Measurements from ENCODE around the gene BRS3.
"Not testable (repeated sequence)": the region's sequence is repeated elsewhere in the genome, so short reads cannot be mapped to it uniquely, and the experiment has no call there.

BRS3 gene

DNA sequence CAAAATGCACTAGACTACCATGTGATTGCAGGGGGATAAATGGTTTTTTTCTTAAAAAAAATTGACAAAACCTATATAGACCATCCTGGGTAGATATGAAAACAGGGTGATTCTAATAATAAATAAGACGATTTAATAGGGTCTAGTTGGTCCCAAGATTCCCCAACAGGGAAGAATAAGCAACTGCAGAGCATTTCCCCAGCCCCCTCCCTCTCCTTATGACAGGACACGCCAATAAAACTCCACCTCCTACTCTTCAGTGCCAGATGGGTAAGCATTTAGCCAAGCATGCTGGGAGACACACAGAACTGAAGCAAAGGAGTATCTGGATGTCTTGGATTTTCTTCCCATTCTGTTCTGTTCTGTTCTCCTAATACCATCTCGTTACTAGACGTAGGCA lies at the start of gene BRS3:
Gene BRS3 (plus strand): TSS at position 301 of the 400 bp plus-strand sequence. CDS start 168 bp downstream, outside the sequence.
- no peaks in the 10 kb centered on the region for H3K79me2 ChIP-seq (ENCODE audit: control insufficient read depth, low read length)
- H3K9me3 ChIP-seq (ENCODE audit: control insufficient read depth, insufficient read depth, low read length) = no peaks in the 10 kb centered on the region
- TF ChIP-seq EZH2phosphoT487 (IDR thresholded peaks at IDR 0.05; ENCODE audit: borderline replicate concordance, low read length) = no peak
- TF ChIP-seq, protein P1, sequence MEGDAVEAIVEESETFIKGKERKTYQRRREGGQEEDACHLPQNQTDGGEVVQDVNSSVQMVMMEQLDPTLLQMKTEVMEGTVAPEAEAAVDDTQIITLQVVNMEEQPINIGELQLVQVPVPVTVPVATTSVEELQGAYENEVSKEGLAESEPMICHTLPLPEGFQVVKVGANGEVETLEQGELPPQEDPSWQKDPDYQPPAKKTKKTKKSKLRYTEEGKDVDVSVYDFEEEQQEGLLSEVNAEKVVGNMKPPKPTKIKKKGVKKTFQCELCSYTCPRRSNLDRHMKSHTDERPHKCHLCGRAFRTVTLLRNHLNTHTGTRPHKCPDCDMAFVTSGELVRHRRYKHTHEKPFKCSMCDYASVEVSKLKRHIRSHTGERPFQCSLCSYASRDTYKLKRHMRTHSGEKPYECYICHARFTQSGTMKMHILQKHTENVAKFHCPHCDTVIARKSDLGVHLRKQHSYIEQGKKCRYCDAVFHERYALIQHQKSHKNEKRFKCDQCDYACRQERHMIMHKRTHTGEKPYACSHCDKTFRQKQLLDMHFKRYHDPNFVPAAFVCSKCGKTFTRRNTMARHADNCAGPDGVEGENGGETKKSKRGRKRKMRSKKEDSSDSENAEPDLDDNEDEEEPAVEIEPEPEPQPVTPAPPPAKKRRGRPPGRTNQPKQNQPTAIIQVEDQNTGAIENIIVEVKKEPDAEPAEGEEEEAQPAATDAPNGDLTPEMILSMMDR (IDR thresholded peaks at IDR 0.05; ENCODE audit: low read depth, low read length, poor library complexity, severe bottlenecking) = no peak
- no peak within 1 kb of the TSS for H3K4me3 ChIP-seq (ENCODE audit: low read length)
- H3K36me3 ChIP-seq (ENCODE audit: control insufficient read depth, low read length) = no peaks in the 10 kb centered on the region
- no peak within 1 kb of the TSS for H3K4me2 ChIP-seq (ENCODE audit: low read length)
- H3K9me2 ChIP-seq (replicated peaks; ENCODE audit: control insufficient read depth, low read length) = no peaks in the 10 kb centered on the region
- H3K27ac ChIP-seq (ENCODE audit: low read depth, low read length) = no peak within 1 kb of the TSS
- H3K27me3 ChIP-seq (ENCODE audit: control insufficient read depth, low read length) = peaks cover 3% of the 10 kb centered on the region; the same call in 1 of the 2 replicates
- no peaks in the 10 kb centered on the region for H4K20me1 ChIP-seq (ENCODE audit: control insufficient read depth, insufficient read depth, low read depth, low read length)
- peaks cover 6% of the 10 kb centered on the region for H3K4me1 ChIP-seq (ENCODE audit: control insufficient read depth, low read length)
- no peaks in the 10 kb centered on the region for H3F3A ChIP-seq (ENCODE audit: control insufficient read depth, insufficient read depth)

DNA sequence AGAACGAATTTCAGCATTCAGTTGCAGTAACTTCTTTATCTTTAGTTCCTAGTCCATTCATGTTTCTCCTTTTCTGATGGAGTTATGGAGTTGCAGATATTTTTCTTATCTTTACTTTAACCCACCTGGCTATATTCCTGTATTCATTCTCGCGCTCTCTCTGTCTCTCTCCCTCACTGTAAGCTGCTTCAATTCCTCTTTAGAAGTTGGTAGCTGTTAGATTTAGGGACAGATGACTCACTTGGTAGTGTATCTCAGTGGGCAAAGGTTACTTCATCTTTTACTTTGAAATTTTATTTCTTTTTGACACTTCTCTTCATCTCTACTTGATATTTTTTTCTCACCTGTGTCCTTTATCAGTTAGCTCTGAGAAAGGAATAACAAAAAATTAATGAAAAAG lies 49.6 kb upstream of the BRS3 start:
- no peaks in the 10 kb centered on the region for H4K20me1 ChIP-seq (ENCODE audit: control insufficient read depth, insufficient read depth, low read depth, low read length)
- TF ChIP-seq EZH2phosphoT487 (IDR thresholded peaks at IDR 0.05; ENCODE audit: borderline replicate concordance, low read length) = no peak
- no peaks in the 10 kb centered on the region for H3K36me3 ChIP-seq (ENCODE audit: control insufficient read depth, low read length)
- no peak overlapping the region for H3K27ac ChIP-seq (ENCODE audit: low read depth, low read length)
- no peaks in the 10 kb centered on the region for H3K4me1 ChIP-seq (ENCODE audit: control insufficient read depth, low read length)
- H3K79me2 ChIP-seq (ENCODE audit: control insufficient read depth, low read length) = no peaks in the 10 kb centered on the region
- no peak overlapping the region for H3K4me3 ChIP-seq (ENCODE audit: low read length)
- no peaks in the 10 kb centered on the region for H3K9me2 ChIP-seq (replicated peaks; ENCODE audit: control insufficient read depth, low read length)
- H3K9me3 ChIP-seq (ENCODE audit: control insufficient read depth, insufficient read depth, low read length) = no peaks in the 10 kb centered on the region
- H3K4me2 ChIP-seq (ENCODE audit: low read length) = no peak overlapping the region
- H3F3A ChIP-seq (ENCODE audit: control insufficient read depth, insufficient read depth) = no peaks in the 10 kb centered on the region
- no peaks in the 10 kb centered on the region for H3K27me3 ChIP-seq (ENCODE audit: control insufficient read depth, low read length)

DNA sequence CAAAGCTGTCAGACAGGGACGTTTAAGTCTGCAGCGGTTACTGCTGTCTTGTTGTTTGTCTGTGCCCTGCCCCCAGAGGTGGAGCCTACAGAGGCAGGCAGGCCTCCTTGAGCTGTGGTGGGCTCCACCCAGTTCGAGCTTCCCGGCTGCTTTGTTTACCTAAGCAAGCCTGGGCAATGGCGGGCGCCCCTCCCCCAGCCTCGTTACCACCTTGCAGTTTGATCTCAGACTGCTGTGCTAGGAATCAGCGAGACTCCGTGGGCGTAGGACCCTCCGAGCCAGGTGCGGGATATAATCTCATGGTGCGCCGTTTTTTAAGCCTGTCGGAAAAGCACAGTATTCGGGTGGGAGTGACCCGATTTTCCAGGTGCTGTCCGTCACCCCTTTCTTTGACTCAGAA lies 42.1 kb upstream of the BRS3 start:
- H3F3A ChIP-seq (ENCODE audit: control insufficient read depth, insufficient read depth); H3K4me2 ChIP-seq (ENCODE audit: low read length); H3K27ac ChIP-seq (ENCODE audit: low read depth, low read length); H4K20me1 ChIP-seq (ENCODE audit: control insufficient read depth, insufficient read depth, low read depth, low read length); H3K36me3 ChIP-seq (ENCODE audit: control insufficient read depth, low read length); H3K27me3 ChIP-seq (ENCODE audit: control insufficient read depth, low read length); H3K79me2 ChIP-seq (ENCODE audit: control insufficient read depth, low read length); H3K4me3 ChIP-seq (ENCODE audit: low read length); H3K9me3 ChIP-seq (ENCODE audit: control insufficient read depth, insufficient read depth, low read length); H3K9me2 ChIP-seq (replicated peaks; ENCODE audit: control insufficient read depth, low read length); H3K4me1 ChIP-seq (ENCODE audit: control insufficient read depth, low read length): not testable (repeated sequence)

DNA sequence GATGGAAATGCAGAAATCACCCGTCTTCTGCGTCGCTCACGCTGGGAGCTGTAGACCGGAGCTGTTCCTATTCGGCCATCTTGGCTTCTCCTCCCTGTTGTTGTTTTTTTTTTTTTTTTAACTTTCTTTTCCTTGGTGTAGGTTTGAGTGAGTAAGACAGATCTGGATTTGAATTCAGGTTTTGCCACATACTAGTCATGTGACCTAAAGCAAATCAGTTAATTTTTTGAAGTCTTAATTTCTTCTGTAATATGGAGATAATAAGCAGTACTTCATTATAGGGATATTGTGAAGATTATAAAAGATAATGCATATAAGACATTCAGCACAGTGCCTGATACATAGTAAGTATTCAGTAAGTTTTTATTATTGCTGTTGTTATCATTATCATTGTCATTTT lies 41.5 kb upstream of the BRS3 start:
- Histone ChIP-seq H3K79me2 (ENCODE audit: control insufficient read depth, low read length) (no peaks in the 10 kb centered on the region), H3F3A (ENCODE audit: control insufficient read depth, insufficient read depth) (no peaks in the 10 kb centered on the region), H3K27me3 (ENCODE audit: control insufficient read depth, low read length) (no peaks in the 10 kb centered on the region), H3K4me3 (ENCODE audit: low read length) (no peak overlapping the region), H3K9me2 (replicated peaks; ENCODE audit: control insufficient read depth, low read length) (no peaks in the 10 kb centered on the region), H3K36me3 (ENCODE audit: control insufficient read depth, low read length) (no peaks in the 10 kb centered on the region), H3K9me3 (ENCODE audit: control insufficient read depth, insufficient read depth, low read length) (no peaks in the 10 kb centered on the region), H3K4me1 (ENCODE audit: control insufficient read depth, low read length) (no peaks in the 10 kb centered on the region), H3K4me2 (ENCODE audit: low read length) (no peak overlapping the region), H3K27ac (ENCODE audit: low read depth, low read length) (no peak overlapping the region), H4K20me1 (ENCODE audit: control insufficient read depth, insufficient read depth, low read depth, low read length) (no peaks in the 10 kb centered on the region)
- TF ChIP-seq, protein P1 (IDR thresholded peaks at IDR 0.05; ENCODE audit: low read depth, low read length, poor library complexity, severe bottlenecking) = no peak
- no peak for TF ChIP-seq EZH2phosphoT487 (IDR thresholded peaks at IDR 0.05; ENCODE audit: borderline replicate concordance, low read length)
